Measurements from ENCODE around the gene PRKCB. TPM values are rescaled to one million over a fixed set of nuclear protein-coding genes. Genes with fewer than 3 reads are reported as not detected.

The PRKCB gene
- total and polyA plus RNA-seq, 12 donors: 0.30 to 8.8 (median 1.1) TPM

DNA sequence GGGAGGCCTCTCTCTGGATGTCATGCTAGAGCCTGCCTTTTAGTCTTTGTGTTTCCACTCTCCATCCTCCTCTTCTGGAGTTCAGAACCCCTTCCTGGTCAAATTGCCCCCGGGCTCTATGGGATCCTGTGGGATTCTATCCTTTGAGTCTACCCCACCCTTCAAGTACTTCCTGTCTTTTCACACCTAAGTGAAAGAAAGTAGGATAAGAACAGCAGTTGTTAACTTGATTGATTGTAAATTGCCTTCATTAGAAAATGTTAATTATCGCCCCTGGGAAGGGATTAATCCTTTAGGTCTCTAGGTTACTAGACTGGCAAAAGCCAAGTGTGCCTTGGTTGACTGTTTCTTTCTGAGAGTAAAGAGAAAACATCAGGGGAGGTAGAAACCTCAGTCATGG, 30.1 kb downstream of the PRKCB start:
- H3K36me3 ChIP-seq: no peaks in the 10 kb centered on the region
- no peak overlapping the region for H3K4me3 ChIP-seq
- no peak overlapping the region for H3K27ac ChIP-seq
- H3K27me3 ChIP-seq: peaks cover 0 to 50% (median 18%) of the 10 kb centered on the region in 7 donors
- ATAC-seq (no peak), DNase-seq (no peak)
- TF ChIP-seq, protein P1, sequence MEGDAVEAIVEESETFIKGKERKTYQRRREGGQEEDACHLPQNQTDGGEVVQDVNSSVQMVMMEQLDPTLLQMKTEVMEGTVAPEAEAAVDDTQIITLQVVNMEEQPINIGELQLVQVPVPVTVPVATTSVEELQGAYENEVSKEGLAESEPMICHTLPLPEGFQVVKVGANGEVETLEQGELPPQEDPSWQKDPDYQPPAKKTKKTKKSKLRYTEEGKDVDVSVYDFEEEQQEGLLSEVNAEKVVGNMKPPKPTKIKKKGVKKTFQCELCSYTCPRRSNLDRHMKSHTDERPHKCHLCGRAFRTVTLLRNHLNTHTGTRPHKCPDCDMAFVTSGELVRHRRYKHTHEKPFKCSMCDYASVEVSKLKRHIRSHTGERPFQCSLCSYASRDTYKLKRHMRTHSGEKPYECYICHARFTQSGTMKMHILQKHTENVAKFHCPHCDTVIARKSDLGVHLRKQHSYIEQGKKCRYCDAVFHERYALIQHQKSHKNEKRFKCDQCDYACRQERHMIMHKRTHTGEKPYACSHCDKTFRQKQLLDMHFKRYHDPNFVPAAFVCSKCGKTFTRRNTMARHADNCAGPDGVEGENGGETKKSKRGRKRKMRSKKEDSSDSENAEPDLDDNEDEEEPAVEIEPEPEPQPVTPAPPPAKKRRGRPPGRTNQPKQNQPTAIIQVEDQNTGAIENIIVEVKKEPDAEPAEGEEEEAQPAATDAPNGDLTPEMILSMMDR (IDR thresholded peaks at IDR 0.05): no peak
- no peaks in the 10 kb centered on the region for H3K9me3 ChIP-seq
- peaks cover 0 to 70% (median 0%) of the 10 kb centered on the region in 9 donors for H3K4me1 ChIP-seq
- intact Hi-C loops (cut with DNase I): no loop called here
- WGBS, 2 donors: 39 to 50% methylated on average over 2 of the region's 2 CpGs

DNA sequence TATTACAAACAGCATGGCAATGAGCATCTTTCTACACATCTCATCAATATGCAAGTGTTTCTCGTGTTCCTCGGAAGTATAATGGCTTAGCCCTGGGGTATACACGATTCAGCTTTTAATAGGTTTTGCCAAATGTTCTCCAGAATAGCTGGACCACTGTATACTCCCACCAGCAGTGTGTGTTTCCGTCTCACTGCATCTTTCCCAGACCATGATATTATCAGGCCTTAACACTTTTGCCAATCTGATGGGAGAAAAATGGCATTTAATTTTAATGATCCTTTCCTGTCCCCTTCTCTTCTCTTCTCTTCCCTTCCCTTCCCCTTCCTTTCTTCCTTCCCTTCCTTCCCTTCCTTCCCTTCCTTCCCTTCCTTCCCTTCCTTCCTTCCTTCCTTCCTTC, 30.8 kb downstream of the PRKCB start:
- Histone ChIP-seq H3K36me3 (no peaks in the 10 kb centered on the region), H3K9me3 (no peaks in the 10 kb centered on the region), H3K27me3 (peaks cover 0 to 53% (median 18%) of the 10 kb centered on the region in 7 donors), H3K27ac (no peak overlapping the region), H3K4me3 (no peak overlapping the region), H3K4me1 (peaks cover 0 to 62% (median 0%) of the 10 kb centered on the region in 9 donors)
- ATAC-seq: no peak
- intact Hi-C loops (cut with DNase I): no loop called here
- DNase-seq: no peak
- WGBS, 2 donors: 78 to 81% methylated on average over 4 of the region's 4 CpGs
- TF ChIP-seq, protein P1 (IDR thresholded peaks at IDR 0.05): no peak

DNA sequence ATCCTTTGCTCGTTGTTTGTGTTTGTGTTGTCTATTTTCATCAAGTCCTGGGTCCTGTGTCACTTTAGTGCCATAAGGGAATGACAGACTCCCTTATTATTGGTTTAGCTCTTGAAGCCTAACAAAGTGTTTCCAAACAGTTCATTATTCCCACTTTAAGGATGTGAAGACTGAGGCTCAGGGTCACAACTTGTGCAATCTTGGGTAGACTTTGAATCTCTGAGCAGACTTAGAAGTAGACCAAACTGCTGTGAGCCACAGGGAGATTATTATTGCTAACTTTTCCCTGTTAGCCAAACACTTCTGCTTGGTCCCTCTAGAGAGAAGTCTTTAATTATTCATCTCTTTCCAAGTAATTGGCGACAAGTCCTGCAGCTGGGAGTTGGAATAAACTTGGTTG, 31.8 kb downstream of the PRKCB start:
- no peak for DNase-seq
- Histone ChIP-seq H3K36me3 (no peaks in the 10 kb centered on the region), H3K9me3 (no peaks in the 10 kb centered on the region), H3K4me1 (peaks cover 0 to 61% (median 0%) of the 10 kb centered on the region in 9 donors), H3K4me3 (no peak overlapping the region), H3K27me3 (peaks cover 0 to 48% (median 18%) of the 10 kb centered on the region in 7 donors), H3K27ac (no peak overlapping the region)
- 73 to 77% methylated on average over 2 of the region's 2 CpGs for WGBS, 2 donors
- no peak for ATAC-seq
- TF ChIP-seq, protein P1 (IDR thresholded peaks at IDR 0.05): no peak
- intact Hi-C loops (cut with DNase I): no loop called here

DNA sequence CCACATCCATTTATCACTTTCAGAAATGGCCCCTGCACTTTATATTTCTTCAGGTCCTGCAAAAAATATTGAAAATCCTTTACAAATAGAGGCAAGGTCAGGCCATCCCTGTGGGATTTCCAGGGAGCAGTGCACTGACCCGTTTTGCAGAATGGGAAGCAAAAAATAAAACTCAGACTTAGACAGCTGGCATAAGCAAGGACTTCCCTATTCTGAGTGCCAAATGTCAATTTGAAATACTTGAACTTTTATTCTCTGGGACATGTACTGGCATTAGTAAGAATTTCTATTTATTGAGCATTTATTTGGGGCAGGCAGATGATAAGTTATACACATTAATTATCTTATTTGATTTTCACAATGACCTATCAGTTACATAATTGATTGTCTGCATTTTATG, 32.4 kb downstream of the PRKCB start:
- intact Hi-C loops (cut with DNase I): no loop called here
- H3K27me3 ChIP-seq: peaks cover 0 to 47% (median 18%) of the 10 kb centered on the region in 7 donors
- WGBS, 2 donors: 16 to 50% methylated on average over 1 of the region's 1 CpG
- DNase-seq (no peak), ATAC-seq (no peak)
- H3K36me3 ChIP-seq: no peaks in the 10 kb centered on the region
- TF ChIP-seq, protein P1 (IDR thresholded peaks at IDR 0.05): no peak
- no peaks in the 10 kb centered on the region for H3K9me3 ChIP-seq
- H3K4me3 ChIP-seq: no peak overlapping the region
- peaks cover 0 to 58% (median 0%) of the 10 kb centered on the region in 9 donors for H3K4me1 ChIP-seq
- no peak overlapping the region for H3K27ac ChIP-seq
